Measurements from ENCODE around the gene HOXB2. TPM values are rescaled to one million over a fixed set of nuclear protein-coding genes. Genes with fewer than 3 reads are reported as not detected.
A peak's percentile ranks its signal among the peaks of the same experiment; 100 is the strongest.
"Not testable (repeated sequence)": the region's sequence is repeated elsewhere in the genome, so short reads cannot be mapped to it uniquely, and the experiment has no call there.

The HOXB2 gene
- total RNA-seq, 1 experiment from 2014 or later = 30.7 TPM

DNA sequence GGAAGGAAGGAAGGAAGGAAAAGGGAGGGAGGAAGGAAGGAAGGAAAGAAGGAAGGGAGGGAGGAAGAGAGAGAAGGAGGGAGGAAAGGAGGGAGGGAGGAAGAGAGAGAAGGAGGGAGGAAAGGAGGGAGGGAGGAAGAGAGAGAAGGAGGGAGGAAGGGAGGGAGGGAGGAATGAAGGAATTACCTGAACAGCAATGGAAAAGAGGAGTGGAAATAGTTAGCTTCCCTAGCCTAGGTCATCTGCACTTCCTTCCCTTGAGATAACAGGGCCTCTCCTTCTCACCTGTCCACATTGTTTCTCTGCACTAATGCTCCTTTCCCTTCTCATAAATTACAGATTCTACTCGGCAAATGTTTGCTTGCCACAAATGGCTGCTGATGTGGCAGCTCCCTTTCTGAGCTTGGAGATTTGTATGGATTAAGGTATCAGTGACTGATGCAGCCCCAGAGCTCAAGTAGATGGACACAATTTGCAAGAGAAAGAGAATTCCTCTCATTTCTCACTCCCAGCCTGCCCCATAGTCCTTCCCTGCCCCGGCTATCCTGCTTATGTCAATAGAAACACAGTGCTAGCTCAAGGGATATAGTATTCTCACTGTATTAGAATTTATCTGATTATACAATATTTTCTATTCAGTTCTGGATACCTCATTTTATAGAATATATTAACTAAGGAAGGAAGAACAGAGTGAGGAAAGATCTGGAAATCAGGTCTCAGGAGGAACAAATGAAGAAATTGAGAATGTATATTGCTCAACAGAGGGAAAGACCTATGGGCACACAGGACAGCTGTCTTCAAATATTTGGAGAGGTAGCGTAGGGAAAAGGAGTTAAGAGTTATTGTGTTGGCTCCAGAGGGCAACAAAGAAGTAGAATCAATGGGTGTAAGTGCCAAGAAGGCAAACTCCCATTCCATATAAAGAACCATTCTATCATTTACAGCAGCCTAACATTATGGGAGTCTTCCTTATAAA, 28.7 kb downstream of the HOXB2 start:
- no peak for DNase-seq (ENCODE audit: low read depth)

- no peak for DNase-seq (ENCODE audit: low read depth)
Observed at GRCh38 chr17:48514477-48514876, 30.4 kb downstream of the HOXB2 start.

DNA sequence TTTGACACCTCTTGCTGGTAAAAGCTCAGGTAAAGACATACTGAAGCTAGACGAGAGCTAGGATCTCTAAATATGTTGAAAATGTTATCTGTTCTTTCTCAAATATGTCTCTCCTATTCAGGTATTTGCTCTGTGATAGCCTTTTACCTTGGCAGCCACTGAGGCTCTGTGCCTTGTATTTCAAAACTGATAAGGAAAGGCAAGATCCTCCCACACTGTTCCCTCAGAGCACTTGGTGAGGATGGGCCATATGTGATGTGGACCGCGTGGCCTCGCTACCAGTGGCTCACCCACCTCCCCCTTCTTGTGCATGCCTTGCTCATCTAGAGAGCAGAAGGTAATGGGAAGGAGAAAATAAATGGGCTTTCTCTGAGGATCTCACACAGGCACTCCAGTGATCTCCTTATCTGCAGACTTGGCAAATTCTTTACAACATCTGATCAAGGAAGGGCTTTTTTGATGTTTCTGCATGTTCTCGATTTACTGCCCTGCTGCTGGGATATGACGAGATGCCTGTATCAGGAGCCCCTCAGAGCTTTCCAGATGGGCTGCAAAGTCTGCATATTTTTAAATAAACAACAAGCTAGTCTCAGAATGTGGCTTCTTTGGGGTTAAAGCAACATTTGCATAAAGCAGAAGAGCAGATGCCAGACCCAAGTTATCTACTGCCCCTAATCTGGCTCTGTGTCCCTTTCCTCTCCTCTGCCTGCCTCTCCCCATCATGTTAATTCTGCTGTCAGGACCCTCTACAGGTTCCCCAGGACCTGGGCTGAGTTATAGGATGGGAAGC, 31.0 kb downstream of the HOXB2 start:
- DNase-seq (ENCODE audit: low read depth) = no peak

- DNase-seq (ENCODE audit: low read depth) = no peak
Observed at GRCh38 chr17:48513097-48513496, 31.8 kb downstream of the HOXB2 start.

- no peak for DNase-seq (ENCODE audit: low read depth)
Observed at GRCh38 chr17:48510761-48511604, 33.9 kb downstream of the HOXB2 start.

- no peak for DNase-seq (ENCODE audit: low read depth)
Observed at GRCh38 chr17:48510381-48510760, 34.5 kb downstream of the HOXB2 start.

DNA sequence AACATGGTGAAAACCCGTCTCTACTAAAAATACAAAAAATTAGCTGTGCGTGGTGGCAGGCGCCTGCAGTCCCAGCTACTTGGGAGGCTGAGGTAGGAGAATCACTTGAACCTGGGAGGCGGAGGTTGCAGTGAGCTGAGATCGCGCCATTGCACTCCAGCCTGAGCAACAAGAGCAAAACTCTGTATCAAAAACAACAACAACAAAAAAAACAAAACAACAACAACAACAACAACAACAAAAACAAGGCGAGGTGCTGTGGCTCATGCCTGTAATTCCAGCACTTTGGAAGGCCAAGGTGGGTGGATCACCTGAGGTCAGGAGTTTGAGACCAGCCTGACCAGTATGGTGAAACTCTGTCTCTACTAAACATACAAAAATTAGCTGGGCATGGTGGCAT, 35.2 kb downstream of the HOXB2 start:
- not testable (repeated sequence) for DNase-seq (ENCODE audit: low read depth)

GRCh38 chr17:48506246-48506645, 38.7 kb downstream of the HOXB2 start:
- no peak for DNase-seq (ENCODE audit: low read depth)

- peak; percentile 96 for DNase-seq (ENCODE audit: low read depth)
Observed at GRCh38 chr17:48505788-48506187, 39.1 kb downstream of the HOXB2 start.

DNA sequence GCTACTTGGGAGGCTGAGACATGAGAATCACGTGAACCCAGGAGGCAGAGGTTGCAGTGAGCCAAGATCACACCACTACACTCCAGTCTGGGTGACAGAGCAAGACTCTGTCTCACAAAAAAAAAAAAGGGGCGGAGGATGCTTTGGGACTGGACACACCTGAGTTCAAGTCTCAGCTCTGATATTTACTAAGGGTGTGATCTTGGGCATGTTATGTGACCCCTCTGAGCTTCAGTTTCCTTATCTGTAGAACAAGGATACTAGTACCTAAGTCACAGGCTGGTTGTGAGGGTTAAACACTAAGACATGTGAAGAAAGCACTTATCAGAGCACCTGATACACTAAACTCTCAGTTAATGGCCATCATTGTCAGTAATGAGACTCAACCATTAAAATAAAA, 40.0 kb downstream of the HOXB2 start:
- DNase-seq (ENCODE audit: low read depth) = no peak

GRCh38 chr17:48503747-48504146, 41.2 kb downstream of the HOXB2 start:
- DNase-seq (ENCODE audit: low read depth) = no peak

DNA sequence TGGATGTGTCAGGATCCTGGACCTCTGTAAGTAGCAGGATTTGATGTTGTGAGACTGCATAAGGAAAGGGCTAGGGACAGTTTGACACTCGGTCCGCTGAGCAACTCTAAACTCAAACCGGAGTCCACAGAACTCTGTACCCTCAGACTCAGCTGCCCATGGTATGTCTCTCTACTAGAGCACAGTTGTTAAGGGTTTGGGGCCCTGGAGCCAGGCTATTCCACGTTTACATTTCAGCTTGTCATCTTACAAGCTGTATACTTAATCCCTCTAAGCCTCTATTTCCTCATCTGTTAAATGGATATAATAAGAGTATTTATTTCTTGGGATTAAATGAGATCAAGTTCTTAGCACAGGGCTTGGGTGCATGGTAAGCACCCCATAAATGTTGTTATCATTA, 42.0 kb downstream of the HOXB2 start:
- no peak for DNase-seq (ENCODE audit: low read depth)

DNA sequence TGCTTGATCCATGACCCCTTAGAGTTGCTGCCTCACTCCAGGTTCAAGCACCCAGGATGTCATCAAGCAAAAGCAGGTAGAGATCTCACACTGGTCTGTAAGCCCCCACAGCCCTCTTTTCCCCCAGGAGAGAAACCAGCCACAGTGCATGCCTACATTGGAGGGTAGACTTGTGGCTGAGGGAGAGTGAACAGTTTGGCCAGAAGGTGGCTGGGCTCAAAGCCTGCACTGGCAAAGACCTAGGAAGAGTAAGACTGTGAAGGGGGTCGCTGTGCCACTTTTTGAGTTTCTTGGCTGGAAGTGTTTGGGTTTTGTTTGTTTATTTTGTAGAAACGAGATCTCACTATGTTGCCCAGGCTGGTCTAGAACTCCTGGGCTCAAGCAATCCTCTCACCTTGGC, 42.6 kb downstream of the HOXB2 start:
- no peak for DNase-seq (ENCODE audit: low read depth)

DNA sequence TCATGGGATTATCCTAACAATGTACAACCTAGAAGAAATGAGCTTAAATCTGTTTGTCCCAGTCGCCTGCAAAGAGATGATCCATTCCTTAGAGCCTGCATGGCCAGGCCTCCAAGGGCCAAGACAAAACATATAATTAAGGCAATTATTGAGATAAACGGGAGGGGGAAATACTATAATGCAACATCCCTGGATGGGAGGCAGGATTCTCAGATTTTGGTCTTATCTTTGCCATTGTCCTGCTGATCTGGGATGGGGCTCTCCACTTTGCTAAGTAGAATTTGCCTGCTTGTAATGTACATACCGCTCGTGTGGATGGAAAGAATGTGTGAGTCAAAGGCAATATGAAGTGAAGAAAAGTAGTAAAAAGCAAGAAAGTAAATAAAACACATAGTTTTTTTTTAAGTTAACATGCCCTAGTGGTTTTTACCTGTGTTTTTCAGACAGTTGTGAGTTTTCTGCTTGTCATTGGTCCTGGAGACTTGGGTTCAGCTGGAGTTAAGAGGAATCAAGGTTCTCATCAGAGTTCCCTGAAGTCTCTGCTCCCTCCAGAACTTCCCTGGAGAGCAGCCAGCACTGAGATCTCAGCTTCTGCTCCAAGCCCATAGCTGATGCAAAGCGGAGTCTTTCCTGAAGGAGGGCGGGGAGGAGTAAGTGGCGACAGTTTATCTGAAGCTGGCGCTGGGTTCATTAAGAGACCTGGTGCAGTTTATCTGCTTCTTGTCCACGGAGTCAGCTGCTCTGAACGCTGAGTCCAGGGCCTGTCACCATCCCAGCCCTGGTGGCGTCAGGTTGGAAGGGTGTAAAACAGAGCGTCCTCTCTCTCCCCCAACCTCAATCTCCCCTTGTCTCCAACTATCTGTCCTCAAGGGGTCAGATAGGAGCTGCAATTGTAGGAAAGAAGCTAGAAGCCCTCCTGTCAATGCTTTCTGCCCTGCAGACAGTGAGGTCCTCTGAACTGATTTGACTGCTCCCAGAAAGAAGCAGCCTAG, 44.2 kb downstream of the HOXB2 start:
- DNase-seq (ENCODE audit: low read depth) = no peak

DNA sequence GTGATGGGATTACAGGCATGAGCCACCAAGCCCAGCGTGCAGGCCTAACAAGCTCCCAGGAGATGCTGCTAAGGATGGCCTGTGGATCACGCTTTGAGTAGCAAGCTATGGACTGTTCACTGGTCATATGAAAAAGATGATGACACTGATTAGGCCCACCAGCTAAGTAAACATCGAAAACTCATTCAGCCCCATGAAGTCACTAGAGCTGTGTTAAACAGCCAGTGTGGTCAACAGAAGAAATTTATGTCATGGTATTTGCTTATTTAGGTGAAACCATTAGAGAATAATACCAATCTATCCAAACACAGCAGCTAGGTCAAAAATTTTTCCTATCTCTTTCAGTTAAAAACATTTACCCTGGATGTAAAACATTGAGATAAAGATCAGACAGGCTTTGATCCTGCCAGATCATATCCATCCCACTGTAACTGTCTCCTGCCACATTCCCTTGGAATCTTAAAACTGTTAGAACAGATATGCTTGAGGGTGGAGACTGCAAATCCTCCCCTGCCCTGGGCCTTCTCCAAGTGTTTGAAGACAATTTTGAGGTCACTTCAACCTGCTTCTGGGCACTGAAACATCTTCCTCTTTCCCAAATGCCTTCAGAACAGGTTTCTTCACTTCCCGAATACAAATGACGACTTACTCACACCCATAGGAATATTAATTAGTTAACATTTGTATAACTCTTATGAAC, 45.0 kb downstream of the HOXB2 start:
- no peak for DNase-seq (ENCODE audit: low read depth)

GRCh38 chr17:48499248-48499647, 45.7 kb downstream of the HOXB2 start:
- DNase-seq (ENCODE audit: low read depth) = peak; percentile 68

GRCh38 chr17:48498164-48498850, 46.6 kb downstream of the HOXB2 start:
- DNase-seq (ENCODE audit: low read depth) = no peak

DNA sequence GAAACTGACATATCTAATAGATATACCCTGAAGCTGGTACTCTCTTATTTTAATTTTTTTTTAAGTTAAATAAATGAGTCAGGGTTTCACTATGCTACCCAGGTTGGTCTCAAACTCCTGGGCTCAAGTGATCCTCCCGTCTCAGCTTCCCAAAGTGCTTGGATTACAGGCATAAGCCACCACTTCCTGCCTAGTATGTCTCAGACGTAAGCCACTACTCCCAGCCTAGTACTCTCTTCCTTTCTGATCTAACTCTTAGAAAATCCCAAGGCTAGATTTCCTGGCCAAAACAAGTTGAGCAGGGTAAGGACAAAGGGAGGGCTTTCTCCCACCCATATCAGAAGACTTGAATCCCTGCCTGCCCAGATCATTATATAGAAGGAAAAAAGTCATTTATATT, 47.8 kb downstream of the HOXB2 start:
- DNase-seq (ENCODE audit: low read depth) = peak; percentile 85

- DNase-seq (ENCODE audit: low read depth) = peak; percentile 78
Observed at GRCh38 chr17:48494335-48494734, 50.6 kb downstream of the HOXB2 start.

All from M059J (cell line).